CD4-positive, CD25-positive, alpha-beta regulatory T cell (primary cell): ENCODE results near the gene TPCN2. TPM values are rescaled to one million over a fixed set of nuclear protein-coding genes. Genes with fewer than 3 reads are reported as not detected.

Experiments used
- ATAC-seq, 2 donors: fragments of 150-1000 bp; cut with Tn5 transposase; one replicate each; pipeline ENCODE4 v1.10.0; 2021; ENCODE audit warnings: low read depth in 2 of 2, moderate number of reproducible peaks in 2 of 2, moderate library complexity in 1 of 2
- DNase-seq, 3 donors: peaks; one replicate each; pipeline versions ENCODE4 v3.0.0 to v3.0.0-alpha.2; 2012 to 2022; ENCODE audit warnings: mixed read lengths in 1 of 3
- H3K27ac ChIP-seq: one replicate; pipeline ENCODE4 v1.7.0; 2013; ENCODE audit warnings: mild to moderate bottlenecking, low read length; ENCODE audit not compliant: insufficient read depth, poor library complexity, severe bottlenecking
- H3K27me3 ChIP-seq: one replicate; pipeline ENCODE4 v1.7.0; 2013; ENCODE audit warnings: low read length; ENCODE audit not compliant: control insufficient read depth, insufficient read depth
- H3K36me3 ChIP-seq: one replicate; pipeline ENCODE4 v1.7.0; 2013; ENCODE audit warnings: mild to moderate bottlenecking, low read length, moderate library complexity; ENCODE audit not compliant: control insufficient read depth, insufficient read depth
- H3K4me1 ChIP-seq: 2 replicates; pipeline ENCODE4 v1.7.0; 2013; ENCODE audit warnings: mild to moderate bottlenecking, low read length; ENCODE audit not compliant: insufficient read depth, control insufficient read depth, poor library complexity, severe bottlenecking
- H3K4me3 ChIP-seq: one replicate; pipeline ENCODE4 v1.7.0; 2013; ENCODE audit warnings: low read depth, mild to moderate bottlenecking, low read length, moderate library complexity
- H3K9me3 ChIP-seq, 2 experiments: 1 replicate in 1 of 2; 2 replicates in 1 of 2; pipeline ENCODE4 v1.7.0; 2013; ENCODE audit warnings: low read length in 2 of 2, mild to moderate bottlenecking in 1 of 2, moderate library complexity in 1 of 2; ENCODE audit not compliant: control insufficient read depth in 2 of 2
- H3K27ac Mint-ChIP-seq, 3 donors: one replicate each; pipeline ENCODE4 v1.8.0; 2020 to 2022; ENCODE audit warnings: mild to moderate bottlenecking in 3 of 3, mixed read lengths in 3 of 3, moderate library complexity in 2 of 3
- H3K27me3 Mint-ChIP-seq: one replicate; pipeline ENCODE4 v1.8.0; 2022; ENCODE audit warnings: mild to moderate bottlenecking, mixed read lengths
- H3K36me3 Mint-ChIP-seq: one replicate; pipeline ENCODE4 v1.8.0; 2020; ENCODE audit warnings: mixed read lengths
- H3K4me1 Mint-ChIP-seq, 4 donors: one replicate each; pipeline ENCODE4 v1.8.0; 2020 to 2022; ENCODE audit warnings: mixed read lengths in 4 of 4, mild to moderate bottlenecking in 1 of 4
- H3K4me3 Mint-ChIP-seq, 4 donors: one replicate each; pipeline ENCODE4 v1.8.0; 2020 to 2022; ENCODE audit warnings: mild to moderate bottlenecking in 4 of 4, mixed read lengths in 4 of 4, moderate library complexity in 3 of 4
- H3K9me3 Mint-ChIP-seq, 7 donors: one replicate each; pipeline ENCODE4 v1.8.0; 2020 to 2022; ENCODE audit warnings: mixed read lengths in 7 of 7, mild to moderate bottlenecking in 3 of 7, moderate library complexity in 2 of 7
- polyA plus RNA-seq, 4 donors: library from polyadenylated mRNA; unstranded; fragments of 300-500 nt; fragmentation: Illumina TruSeq; gene quantifications; one replicate each; pipeline ENCODE4 v1.2.3, GENCODE V29; 2021
- total RNA-seq: library from RNA; stranded (reverse); gene quantifications from one replicate; pipeline ENCODE4 v1.2.3, GENCODE V29; 2022

Gene TPCN2
- total and polyA plus RNA-seq, 5 donors from 2014 or later = 5.9 to 20.5 (median 6.6) TPM

GRCh38 chr11:69059429-69059828, 10.7 kb downstream of the TPCN2 start:
- no peaks in the 10 kb centered on the region for H3K27me3 Mint-ChIP-seq
- peaks cover 6% of the 10 kb centered on the region for H3K36me3 ChIP-seq
- ATAC-seq = no peak

DNA sequence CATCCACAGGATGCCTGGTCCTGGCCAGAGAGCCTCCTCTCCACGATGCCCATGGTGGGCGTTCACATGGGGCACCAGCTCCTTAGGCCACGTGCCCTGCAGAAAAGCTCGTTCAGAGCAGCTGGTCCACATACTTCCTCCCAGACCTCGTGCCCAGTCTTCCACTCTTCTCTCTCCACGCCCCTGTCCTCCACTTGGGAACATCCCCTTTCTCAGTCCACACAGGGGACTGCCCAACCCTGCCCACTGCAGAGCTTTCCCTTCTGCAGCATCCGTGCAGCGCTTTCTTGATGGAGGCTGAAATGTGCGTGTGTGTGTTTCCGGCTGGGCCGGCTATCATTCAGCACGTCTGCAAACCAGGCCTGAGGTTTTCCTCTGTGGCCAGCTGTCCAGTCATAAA, 11.3 kb downstream of the TPCN2 start:
- Histone ChIP-seq H3K36me3 (peaks cover 6% of the 10 kb centered on the region), H3K4me1 (no peaks in the 10 kb centered on the region), H3K27me3 (no peaks in the 10 kb centered on the region), H3K4me3 (no peak overlapping the region), H3K27ac (no peak overlapping the region), H3K9me3 (no peaks in the 10 kb centered on the region)
- H3K9me3 Mint-ChIP-seq = no peaks in the 10 kb centered on the region
- H3K4me1 Mint-ChIP-seq = peaks cover 0 to 8% (median 7%) of the 10 kb centered on the region in 4 donors
- H3K27ac Mint-ChIP-seq = peak overlapping the region in 1 of 3 donors; percentile 59
- no peak overlapping the region for H3K4me3 Mint-ChIP-seq
- no peak for DNase-seq
- H3K36me3 Mint-ChIP-seq = no peaks in the 10 kb centered on the region
- ATAC-seq = no peak
- no peaks in the 10 kb centered on the region for H3K27me3 Mint-ChIP-seq

More at GRCh38 chr11:69059429-69059828, 10.7 kb downstream of the TPCN2 start:
- H3K9me3 ChIP-seq = no peaks in the 10 kb centered on the region
- Mint-ChIP-seq H3K36me3 (no peaks in the 10 kb centered on the region), H3K27ac (no peak overlapping the region), H3K4me1 (peaks cover 0 to 8% (median 7%) of the 10 kb centered on the region in 4 donors), H3K9me3 (no peaks in the 10 kb centered on the region), H3K4me3 (no peak overlapping the region)
- no peak for DNase-seq
- H3K27me3 ChIP-seq = no peaks in the 10 kb centered on the region
- no peak overlapping the region for H3K27ac ChIP-seq
- no peak overlapping the region for H3K4me3 ChIP-seq
- H3K4me1 ChIP-seq = no peaks in the 10 kb centered on the region

GRCh38 chr11:69060806-69061712, 12.3 kb downstream of the TPCN2 start:
- Mint-ChIP-seq H3K4me3 (no peak overlapping the region), H3K36me3 (no peaks in the 10 kb centered on the region), H3K4me1 (peaks cover 0 to 8% (median 4%) of the 10 kb centered on the region in 4 donors), H3K9me3 (no peaks in the 10 kb centered on the region), H3K27me3 (no peaks in the 10 kb centered on the region), H3K27ac (no peak overlapping the region)
- DNase-seq = no peak
- Histone ChIP-seq H3K27ac (no peak overlapping the region), H3K27me3 (no peaks in the 10 kb centered on the region), H3K9me3 (no peaks in the 10 kb centered on the region), H3K4me1 (no peaks in the 10 kb centered on the region), H3K4me3 (no peak overlapping the region), H3K36me3 (peaks cover 6% of the 10 kb centered on the region)
- ATAC-seq = no peak

- Histone ChIP-seq H3K27ac (no peak overlapping the region), H3K9me3 (no peaks in the 10 kb centered on the region), H3K4me1 (no peaks in the 10 kb centered on the region), H3K36me3 (peaks cover 6% of the 10 kb centered on the region), H3K27me3 (no peaks in the 10 kb centered on the region), H3K4me3 (no peak overlapping the region)
- DNase-seq = no peak
- no peak overlapping the region for H3K4me3 Mint-ChIP-seq
- no peaks in the 10 kb centered on the region for H3K27me3 Mint-ChIP-seq
- H3K36me3 Mint-ChIP-seq = no peaks in the 10 kb centered on the region
- H3K9me3 Mint-ChIP-seq = no peaks in the 10 kb centered on the region
- H3K4me1 Mint-ChIP-seq = peaks cover 0 to 8% (median 3%) of the 10 kb centered on the region in 4 donors
- ATAC-seq = no peak
- H3K27ac Mint-ChIP-seq = no peak overlapping the region
Measured at GRCh38 chr11:69061713-69062053, 13.0 kb downstream of the TPCN2 start.

- Mint-ChIP-seq H3K9me3 (no peaks in the 10 kb centered on the region), H3K27me3 (no peaks in the 10 kb centered on the region), H3K27ac (no peak overlapping the region), H3K36me3 (no peaks in the 10 kb centered on the region), H3K4me3 (no peak overlapping the region), H3K4me1 (peaks cover 0 to 8% (median 3%) of the 10 kb centered on the region in 4 donors)
- Histone ChIP-seq H3K9me3 (no peaks in the 10 kb centered on the region), H3K36me3 (peaks cover 6% of the 10 kb centered on the region), H3K27ac (no peak overlapping the region), H3K27me3 (no peaks in the 10 kb centered on the region), H3K4me1 (no peaks in the 10 kb centered on the region), H3K4me3 (no peak overlapping the region)
- ATAC-seq = no peak
- DNase-seq = no peak
Measured at GRCh38 chr11:69062169-69062855, 13.6 kb downstream of the TPCN2 start.

DNA sequence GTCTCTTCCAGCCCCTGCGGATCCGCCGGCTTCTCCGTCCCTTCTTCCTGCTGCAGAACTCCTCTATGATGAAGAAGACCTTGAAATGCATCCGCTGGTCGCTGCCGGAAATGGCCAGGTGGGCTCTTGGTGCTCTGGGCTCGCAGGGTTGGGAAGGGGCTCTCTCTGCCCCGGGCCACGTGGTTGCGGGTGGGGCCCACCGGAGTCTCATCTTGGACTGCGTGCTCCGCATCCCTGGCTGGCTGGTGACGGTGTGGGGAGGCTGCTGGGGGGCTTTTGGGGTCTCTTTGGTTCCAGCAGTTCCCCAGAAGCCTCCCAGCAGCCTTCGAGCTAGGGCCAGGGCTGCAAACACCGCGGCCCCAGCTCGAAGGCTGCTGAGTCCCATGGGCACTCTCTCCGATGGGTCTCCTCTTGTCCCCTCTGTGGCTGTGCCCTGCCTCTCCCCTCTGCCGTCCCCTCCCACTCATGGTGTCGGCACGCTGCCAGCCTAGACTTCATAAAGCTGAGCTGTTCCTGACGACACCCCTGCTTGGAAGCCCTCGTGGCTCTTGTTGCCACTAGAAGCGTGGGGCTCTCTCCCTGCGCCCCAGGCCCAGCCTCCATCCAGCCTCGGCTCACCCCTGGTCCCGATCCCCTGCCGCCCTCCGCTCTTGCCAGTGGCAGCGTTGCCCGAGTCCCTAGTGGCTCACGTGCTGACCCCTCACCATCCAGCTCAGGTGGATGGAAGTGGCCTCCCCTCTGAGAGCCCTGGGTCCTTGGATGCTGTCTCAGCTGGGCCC, 14.3 kb downstream of the TPCN2 start:
- Histone ChIP-seq H3K27me3 (no peaks in the 10 kb centered on the region), H3K9me3 (no peaks in the 10 kb centered on the region), H3K4me1 (no peaks in the 10 kb centered on the region), H3K4me3 (no peak overlapping the region), H3K36me3 (peaks cover 11% of the 10 kb centered on the region), H3K27ac (no peak overlapping the region)
- Mint-ChIP-seq H3K36me3 (peaks cover 4% of the 10 kb centered on the region), H3K4me1 (peaks cover 0 to 8% (median 4%) of the 10 kb centered on the region in 4 donors), H3K4me3 (no peak overlapping the region), H3K9me3 (no peaks in the 10 kb centered on the region), H3K27me3 (no peaks in the 10 kb centered on the region), H3K27ac (peak overlapping the region in 1 of 3 donors; percentile 77)
- ATAC-seq = no peak
- DNase-seq = no peak

GRCh38 chr11:69063652-69064260, 15.0 kb downstream of the TPCN2 start:
- Histone ChIP-seq H3K27me3 (no peaks in the 10 kb centered on the region), H3K4me1 (no peaks in the 10 kb centered on the region), H3K4me3 (no peak overlapping the region), H3K27ac (no peak overlapping the region), H3K9me3 (no peaks in the 10 kb centered on the region), H3K36me3 (peaks cover 11% of the 10 kb centered on the region)
- H3K27ac Mint-ChIP-seq = peak overlapping the region in 1 of 3 donors; percentile 77
- no peaks in the 10 kb centered on the region for H3K27me3 Mint-ChIP-seq
- peaks cover 4% of the 10 kb centered on the region for H3K36me3 Mint-ChIP-seq
- no peaks in the 10 kb centered on the region for H3K9me3 Mint-ChIP-seq
- ATAC-seq (no peak), DNase-seq (no peak)
- H3K4me1 Mint-ChIP-seq = peaks cover 0 to 8% (median 4%) of the 10 kb centered on the region in 4 donors
- H3K4me3 Mint-ChIP-seq = no peak overlapping the region
